WTC11 (cell line): Measurements from ENCODE around the gene FSHR.

Source experiments
- CTCF ChIP-seq: fragments of 200-600 bp; IDR thresholded peaks from 2 replicates; pipeline ENCODE4 v1.8.0; 2022; ENCODE audit warnings: antibody characterized with exemption
- KAT7 ChIP-seq: sonication (generic); formaldehyde crosslinking; IDR thresholded peaks from 2 replicates; pipeline ENCODE4 v1.8.1; 2023; ENCODE audit warnings: missing genetic modification reagents, mild to moderate bottlenecking, borderline replicate concordance
- NR3C1 ChIP-seq: sonication (generic); formaldehyde crosslinking; conservative IDR thresholded peaks from 2 replicates; pipeline ENCODE4 v1.8.1; 2023; ENCODE audit warnings: low read depth, mild to moderate bottlenecking, missing genetic modification reagents
- RELA ChIP-seq: sonication (generic); formaldehyde crosslinking; IDR thresholded peaks from 2 replicates; pipeline ENCODE4 v1.8.1; 2022; ENCODE audit warnings: missing genetic modification reagents, mild to moderate bottlenecking, borderline replicate concordance
- TCF7 ChIP-seq: sonication (generic); formaldehyde crosslinking; IDR thresholded peaks from 2 replicates; pipeline ENCODE4 v1.8.0; 2022; ENCODE audit warnings: mild to moderate bottlenecking, low read depth, missing genetic modification reagents, moderate library complexity
- USF2 ChIP-seq: sonication (generic); formaldehyde crosslinking; IDR thresholded peaks from 2 replicates; pipeline ENCODE4 v1.8.1; 2023; ENCODE audit warnings: mild to moderate bottlenecking, missing genetic modification reagents, moderate library complexity

DNA sequence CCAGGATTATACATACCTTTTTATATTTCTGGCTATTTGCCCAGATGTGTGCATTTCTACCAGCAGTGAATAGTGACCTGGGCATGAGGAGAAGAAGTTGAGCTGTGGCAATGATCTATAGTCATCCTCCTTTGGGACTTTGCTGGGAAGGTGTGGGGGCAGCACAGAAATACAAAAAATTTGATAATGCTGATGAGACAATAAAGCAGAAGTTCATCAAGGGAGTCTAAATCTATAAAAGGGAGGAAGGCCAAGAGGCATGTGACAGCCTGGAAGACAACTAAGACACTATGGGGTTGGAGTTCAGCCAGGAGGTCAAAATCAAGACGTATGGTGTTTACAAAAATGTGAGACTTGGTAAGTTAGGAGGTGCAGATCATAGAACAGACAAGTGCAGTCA, 52.2 kb downstream of the FSHR start:
- no peak for TF ChIP-seq CTCF
- no peak for TF ChIP-seq RELA (CRISPR knock-in tag)
- no peak for TF ChIP-seq NR3C1 (CRISPR knock-in tag)
- TF ChIP-seq USF2: no peak
- TF ChIP-seq KAT7 (CRISPR knock-in tag): no peak
- no peak for TF ChIP-seq TCF7
